GM13977 (cell line): ENCODE results near the gene L3MBTL4.
"Not testable (repeated sequence)": the region's sequence is repeated elsewhere in the genome, so short reads cannot be mapped to it uniquely, and the experiment has no call there.

Experiments used
- DNase-seq: peaks from one replicate; pipeline ENCODE4 v3.0.0; 2012; ENCODE audit warnings: low spot score
- CTCF ChIP-seq: IDR thresholded peaks from 2 replicates; pipeline ENCODE4 v1.5.1; 2012; ENCODE audit warnings: mild to moderate bottlenecking, control low read depth; ENCODE audit not compliant: insufficient read depth; ENCODE audit errors: extremely low read depth, missing control alignments
- in situ Hi-C: fragments of 300-500 bp; cut with MboI; formaldehyde crosslinking; loops from one replicate; pipeline ENCODE4 v1.12.0; 2022; ENCODE audit warnings: low sequenced_read_pairs, low pct_unique_long_range_greater_than_20kb, mixed read lengths, inconsistent platforms; ENCODE audit not compliant: unreplicated experiment

L3MBTL4 gene

GRCh38 chr18:6204476-6204875 lies 210.2 kb downstream of the L3MBTL4 start:
- in situ Hi-C loops, result no loop called here
- DNase-seq, result no peak
- TF ChIP-seq CTCF, result no peak

- in situ Hi-C loops, result no loop called here
- no peak for DNase-seq
- no peak for TF ChIP-seq CTCF
These were observed 210.9 kb downstream of the L3MBTL4 start for GRCh38 chr18:6203791-6204190.

- no peak for TF ChIP-seq CTCF
- in situ Hi-C loops, result no loop called here
- DNase-seq, result no peak
These were observed 211.8 kb downstream of the L3MBTL4 start for GRCh38 chr18:6202861-6203260.

GRCh38 chr18:6200204-6200774 lies 214.4 kb downstream of the L3MBTL4 start:
- TF ChIP-seq CTCF, result no peak
- in situ Hi-C loops, result no loop called here
- no peak for DNase-seq

- no peak for DNase-seq
- no peak for TF ChIP-seq CTCF
- in situ Hi-C loops, result no loop called here
These were observed 214.9 kb downstream of the L3MBTL4 start for GRCh38 chr18:6199777-6200176.

GRCh38 chr18:6198585-6198984 lies 216.1 kb downstream of the L3MBTL4 start:
- no peak for TF ChIP-seq CTCF
- DNase-seq, result no peak
- in situ Hi-C loops, result no loop called here

- in situ Hi-C loops, result no loop called here
- TF ChIP-seq CTCF, result no peak
- no peak for DNase-seq
These were observed 220.1 kb downstream of the L3MBTL4 start for GRCh38 chr18:6194640-6195039.

GRCh38 chr18:6185782-6186181 lies 228.9 kb downstream of the L3MBTL4 start:
- DNase-seq, in situ Hi-C loops: not testable (repeated sequence)
